GOT3 (cell line): ENCODE data around the gene NAA38.

Experiments used
- DNase-seq: peaks from one replicate; lab custom pipeline; 2025; ENCODE audit warnings: mixed read lengths; lab: John Stamatoyannopoulos, UW

The NAA38 gene, protein sequence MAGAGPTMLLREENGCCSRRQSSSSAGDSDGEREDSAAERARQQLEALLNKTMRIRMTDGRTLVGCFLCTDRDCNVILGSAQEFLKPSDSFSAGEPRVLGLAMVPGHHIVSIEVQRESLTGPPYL

GRCh38 chr17:7856811-7857712, at the start of gene NAA38:
Gene NAA38, minus strand, starts transcription at chr17:7857559. Its CDS starts 96 bp downstream, at chr17:7857463.
- peak; percentile 93 for DNase-seq

DNA sequence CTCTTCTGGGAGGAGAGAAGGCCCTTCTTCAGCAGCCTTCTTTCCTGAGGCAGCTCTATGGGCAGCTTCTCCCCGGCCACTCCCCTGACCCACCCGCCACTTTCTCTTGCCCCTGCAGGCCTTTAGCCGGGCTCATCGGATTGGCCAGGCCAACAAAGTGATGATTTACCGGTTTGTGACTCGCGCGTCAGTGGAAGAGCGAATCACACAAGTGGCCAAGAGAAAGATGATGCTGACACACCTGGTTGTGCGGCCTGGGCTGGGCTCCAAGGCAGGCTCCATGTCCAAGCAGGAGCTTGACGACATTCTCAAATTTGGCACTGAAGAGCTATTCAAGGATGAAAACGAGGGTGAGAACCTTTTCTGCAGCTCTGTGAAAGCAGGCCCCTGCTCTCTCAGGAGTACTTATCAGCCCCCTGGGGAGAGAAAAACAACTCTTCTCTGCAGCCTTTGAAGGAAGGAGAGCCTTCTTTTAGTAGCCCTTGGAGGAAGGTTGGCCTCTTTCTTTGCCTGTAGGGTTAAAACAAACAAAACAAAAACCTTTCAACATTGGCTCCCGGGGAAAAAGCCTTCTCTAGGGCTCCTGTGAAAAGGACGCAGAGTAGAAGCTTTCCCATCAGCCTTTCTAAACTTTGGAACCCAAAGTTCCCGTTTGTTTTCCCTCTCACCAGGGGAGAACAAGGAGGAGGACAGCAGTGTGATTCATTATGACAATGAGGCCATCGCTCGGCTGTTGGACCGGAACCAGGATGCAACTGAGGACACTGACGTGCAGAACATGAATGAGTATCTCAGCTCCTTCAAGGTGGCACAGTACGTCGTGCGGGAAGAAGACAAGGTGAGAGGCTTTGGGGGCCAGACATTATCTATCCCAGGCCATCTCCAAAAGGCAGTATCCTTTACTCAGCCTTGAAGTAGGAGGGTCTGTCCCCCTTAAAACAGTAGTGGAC, 46.1 kb upstream of the NAA38 start:
- no peak for DNase-seq

- DNase-seq, result no peak
Observed at GRCh38 chr17:7897773-7898172, 40.4 kb upstream of the NAA38 start.

- no peak for DNase-seq
Observed at GRCh38 chr17:7897090-7897489, 39.7 kb upstream of the NAA38 start.

DNA sequence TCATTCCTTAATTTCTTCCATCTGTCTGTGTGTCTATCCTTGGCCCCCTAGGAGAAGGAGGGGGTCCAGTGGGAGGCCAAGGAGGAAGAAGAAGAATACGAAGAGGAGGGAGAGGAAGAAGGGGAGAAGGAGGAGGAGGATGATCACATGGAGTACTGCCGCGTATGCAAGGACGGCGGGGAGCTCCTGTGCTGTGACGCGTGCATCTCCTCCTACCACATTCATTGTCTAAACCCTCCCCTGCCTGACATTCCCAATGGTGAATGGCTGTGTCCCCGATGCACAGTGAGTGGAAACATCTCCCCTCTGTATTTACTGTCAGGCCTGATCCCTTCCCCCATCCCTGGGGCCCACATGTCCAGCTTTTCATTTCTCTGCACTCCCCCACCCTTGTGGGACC, 37.5 kb upstream of the NAA38 start:
- no peak for DNase-seq

DNA sequence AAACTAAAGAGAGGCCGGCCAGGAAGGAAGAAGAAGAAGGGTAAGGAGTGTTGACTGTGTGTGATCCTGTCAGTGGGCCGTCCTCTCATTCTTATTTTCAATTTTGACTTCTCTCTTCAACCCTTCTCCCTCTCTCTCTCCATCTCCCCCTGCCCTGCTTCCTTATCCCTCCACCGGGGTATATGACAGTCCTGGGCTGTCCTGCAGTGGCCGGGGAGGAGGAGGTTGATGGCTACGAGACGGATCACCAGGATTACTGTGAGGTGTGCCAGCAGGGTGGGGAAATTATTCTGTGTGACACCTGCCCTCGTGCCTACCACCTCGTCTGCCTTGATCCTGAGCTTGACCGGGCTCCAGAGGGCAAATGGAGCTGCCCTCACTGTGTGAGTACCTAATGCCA, 36.9 kb upstream of the NAA38 start:
- DNase-seq, result no peak

- DNase-seq, result no peak
Observed at GRCh38 chr17:7893187-7893880, 36.0 kb upstream of the NAA38 start.

DNA sequence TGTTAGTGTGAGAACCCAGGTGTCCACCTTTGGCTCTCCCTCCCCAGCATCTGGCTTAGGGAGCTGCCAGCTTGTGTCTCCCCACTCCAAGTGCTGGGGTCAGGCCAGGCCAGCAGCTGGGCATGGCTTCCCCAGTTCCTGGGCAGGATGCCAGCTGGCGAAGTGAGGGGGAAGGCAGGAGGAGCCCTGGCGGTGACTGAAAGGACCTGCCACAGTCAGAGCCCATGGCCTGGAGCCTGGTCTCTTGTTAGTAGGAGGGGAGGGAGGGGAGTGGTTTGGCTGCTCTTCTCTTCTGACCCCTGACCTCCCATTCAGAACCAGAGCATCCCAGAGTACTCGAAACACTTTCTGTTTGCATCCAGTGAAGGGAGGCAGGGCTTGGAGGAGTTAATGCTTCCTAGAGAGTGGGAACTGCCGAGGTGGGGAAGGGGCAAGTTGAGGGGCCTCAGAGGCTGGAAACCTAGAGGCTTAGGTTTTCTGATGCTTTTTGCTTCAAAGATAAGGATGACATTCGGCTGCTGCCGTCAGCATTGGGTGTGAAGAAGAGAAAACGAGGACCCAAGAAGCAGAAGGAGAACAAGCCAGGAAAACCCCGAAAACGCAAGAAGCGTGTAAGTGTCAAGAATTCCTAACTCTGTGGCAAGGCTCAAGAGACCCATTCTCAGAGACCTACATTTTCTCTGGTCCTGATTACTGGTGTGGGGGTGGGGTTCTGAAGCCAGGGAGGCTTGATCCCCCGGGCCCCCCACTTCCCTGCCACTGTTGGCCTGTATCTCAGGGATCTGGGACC, 32.0 kb upstream of the NAA38 start:
- DNase-seq, result no peak

DNA sequence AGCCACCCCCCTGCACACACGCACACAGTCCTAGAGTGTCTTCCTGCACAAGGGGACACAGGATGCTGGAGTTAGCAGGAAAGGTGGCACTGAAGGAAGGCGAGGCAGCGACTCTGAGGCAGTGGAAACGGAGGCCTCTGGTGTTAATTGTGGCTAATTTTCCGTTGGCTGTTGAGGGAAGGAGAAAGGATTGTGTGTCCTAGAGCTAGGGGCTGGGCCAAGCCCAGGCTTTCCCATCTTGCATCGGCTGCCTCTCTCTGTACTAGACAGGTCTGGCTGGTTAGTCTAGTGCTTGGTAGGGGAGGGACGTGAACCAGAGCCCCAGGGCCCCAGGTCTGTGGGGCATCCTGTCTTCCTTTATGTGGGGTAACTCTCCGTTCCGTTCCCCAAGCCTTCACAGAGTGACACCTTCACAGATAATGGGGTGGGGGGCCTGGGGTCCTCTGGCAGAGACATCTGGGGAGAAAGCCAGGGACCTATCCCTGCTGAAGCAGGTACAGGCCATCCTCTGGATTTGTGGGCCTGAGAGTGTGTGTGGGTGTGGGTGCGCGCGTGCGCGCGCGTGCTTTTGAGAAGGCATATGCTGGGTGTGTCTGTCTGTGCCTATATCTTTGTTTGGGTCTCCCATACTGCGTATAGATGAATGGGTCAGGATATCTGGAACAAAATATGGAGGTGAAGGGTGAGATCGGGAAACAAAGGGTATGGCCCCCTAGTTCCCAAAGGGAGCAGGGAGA, 31.0 kb upstream of the NAA38 start, which contains the start of gene CHD3:
Gene CHD3, plus strand, starts transcription at position 606 of the 737 bp plus-strand sequence. CDS start 212 bp downstream, outside the sequence.
- DNase-seq, result no peak

GRCh38 chr17:7887482-7888183, 30.3 kb upstream of the NAA38 start:
- DNase-seq, result peak; percentile 50

- no peak for DNase-seq
Observed at GRCh38 chr17:7887038-7887481, 29.7 kb upstream of the NAA38 start.

GRCh38 chr17:7886227-7887037, 29.1 kb upstream of the NAA38 start:
- no peak for DNase-seq

GRCh38 chr17:7885367-7886226, 28.2 kb upstream of the NAA38 start:
- DNase-seq, result no peak

DNA sequence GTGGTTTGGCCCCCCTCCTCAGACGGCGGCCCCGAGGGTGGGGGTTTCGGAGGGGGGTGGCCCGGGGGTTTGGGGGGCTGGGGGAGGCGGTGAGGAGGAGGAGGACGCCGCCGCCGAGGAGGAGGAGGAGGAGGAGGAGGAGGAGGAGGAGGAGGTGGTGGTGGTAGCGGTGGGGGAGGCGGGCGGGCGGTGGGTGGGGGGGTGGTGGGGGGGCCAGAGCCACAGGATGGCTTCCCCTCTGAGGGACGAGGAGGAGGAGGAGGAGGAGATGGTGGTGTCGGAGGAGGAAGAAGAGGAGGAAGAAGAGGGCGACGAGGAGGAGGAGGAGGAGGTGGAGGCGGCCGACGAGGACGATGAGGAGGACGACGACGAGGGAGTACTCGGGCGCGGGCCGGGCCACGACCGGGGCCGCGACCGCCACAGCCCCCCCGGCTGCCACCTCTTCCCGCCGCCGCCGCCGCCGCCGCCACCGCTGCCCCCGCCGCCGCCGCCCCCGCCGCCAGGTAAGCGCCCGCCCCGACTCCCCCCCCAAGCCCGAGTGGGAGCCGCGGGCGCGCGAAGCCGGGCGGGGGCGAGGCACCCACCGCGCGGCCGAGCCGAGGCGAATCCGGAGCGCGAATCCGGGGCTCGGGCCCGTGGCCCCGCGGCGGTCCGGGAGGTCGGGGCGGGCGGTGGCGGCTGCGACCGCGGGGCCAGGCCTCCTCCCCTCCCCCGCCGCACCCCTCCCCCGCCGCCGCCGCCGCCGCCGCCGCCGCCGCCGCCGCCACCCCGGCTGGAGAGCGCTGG, 27.4 kb upstream of the NAA38 start:
- DNase-seq, result no peak

DNA sequence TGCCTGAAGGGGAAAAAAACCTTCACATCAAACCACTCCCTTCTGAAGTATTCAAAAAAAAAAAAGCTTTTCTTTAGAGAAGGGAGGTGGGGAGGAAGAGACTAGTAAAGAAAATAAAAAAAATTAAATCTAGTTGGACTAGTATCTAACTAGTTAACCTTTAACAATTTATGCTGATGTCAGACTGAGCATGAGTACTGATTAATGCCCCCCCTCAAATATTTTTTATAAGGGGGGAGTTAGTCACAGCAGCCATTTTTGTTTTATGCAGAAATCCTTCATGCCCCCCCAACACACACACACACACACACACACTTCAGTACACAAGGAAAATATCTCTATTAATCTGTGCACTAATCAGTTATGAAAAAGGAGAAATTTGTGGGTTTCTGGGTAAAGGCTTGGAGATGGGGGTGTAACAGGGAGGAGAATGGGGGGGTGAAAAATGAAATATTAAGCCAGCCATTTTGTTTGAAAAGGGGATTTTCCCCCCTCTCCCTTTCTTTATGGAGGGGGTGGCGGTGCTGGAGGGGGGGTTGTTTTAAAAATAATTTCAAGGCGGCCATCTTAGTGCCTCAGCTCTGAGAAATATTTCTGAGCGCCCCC, 26.5 kb upstream of the NAA38 start:
- DNase-seq, result no peak

DNA sequence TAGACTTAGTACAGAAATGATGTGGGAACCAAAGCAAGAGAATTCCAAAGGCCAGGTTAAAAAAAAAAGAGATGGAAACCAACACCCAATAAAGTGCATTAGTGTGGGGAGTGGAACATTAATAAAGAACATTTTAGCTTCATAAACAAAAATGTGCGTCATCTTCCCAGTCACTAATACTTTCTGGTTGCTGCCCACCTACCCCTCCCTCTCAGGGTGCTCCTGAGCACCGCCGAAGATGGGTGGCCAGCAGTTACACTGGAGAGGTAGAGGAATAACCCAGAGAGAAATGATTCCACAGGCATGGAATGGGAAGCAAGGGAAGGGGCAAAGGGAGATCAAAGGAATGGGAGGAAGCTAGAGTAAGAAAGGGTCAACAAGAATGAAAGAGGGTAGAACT, 25.3 kb upstream of the NAA38 start:
- DNase-seq, result no peak
